Loucy (cell line): ENCODE results near the gene BLID.

Experiments
- H2AFZ ChIP-seq: fragments of 200-600 bp; sonication (generic); 2 replicates; pipeline ENCODE4 v1.6.0; 2016; ENCODE audit warnings: antibody characterized with exemption, mild to moderate bottlenecking, low read length, moderate library complexity
- H3F3A ChIP-seq: fragments of 200-600 bp; 2 replicates; pipeline ENCODE4 v1.6.0; 2016; ENCODE audit warnings: antibody characterized with exemption, low read depth, mild to moderate bottlenecking
- H3K27me3 ChIP-seq: fragments of 200-600 bp; sonication (generic); 2 replicates; pipeline ENCODE4 v1.6.1; 2014; ENCODE audit warnings: low read length, mild to moderate bottlenecking; ENCODE audit not compliant: insufficient read depth, poor library complexity, severe bottlenecking
- H3K36me3 ChIP-seq: fragments of 200-600 bp; sonication (generic); 2 replicates; pipeline ENCODE4 v1.6.1; 2016; ENCODE audit warnings: low read length; ENCODE audit not compliant: insufficient read depth
- H3K4me1 ChIP-seq: fragments of 200-600 bp; sonication (generic); 2 replicates; pipeline ENCODE4 v1.5.1; 2014; ENCODE audit warnings: low read length, mild to moderate bottlenecking; ENCODE audit not compliant: insufficient read depth, poor library complexity, severe bottlenecking
- H3K4me2 ChIP-seq: fragments of 200-600 bp; sonication (generic); 2 replicates; pipeline ENCODE4 v1.6.0; 2014; ENCODE audit warnings: antibody characterized with exemption, low read length, low read depth, mild to moderate bottlenecking; ENCODE audit not compliant: poor library complexity, severe bottlenecking
- H3K4me3 ChIP-seq: fragments of 200-600 bp; sonication (generic); 2 replicates; pipeline ENCODE4 v1.5.1; 2014; ENCODE audit warnings: low read length, mild to moderate bottlenecking, mixed read lengths; ENCODE audit not compliant: poor library complexity, severe bottlenecking
- H3K79me2 ChIP-seq: fragments of 200-600 bp; sonication (generic); 2 replicates; pipeline ENCODE4 v1.6.1; 2014; ENCODE audit warnings: low read length; ENCODE audit not compliant: insufficient read depth
- H3K9ac ChIP-seq: fragments of 200-600 bp; sonication (generic); 2 replicates; pipeline ENCODE4 v1.6.0; 2014; ENCODE audit warnings: mild to moderate bottlenecking, low read depth, low read length, moderate library complexity; ENCODE audit not compliant: poor library complexity, severe bottlenecking
- H3K9me2 ChIP-seq: fragments of 200-600 bp; sonication (generic); replicated peaks from 2 replicates; pipeline ENCODE4 v1.6.1; 2016; ENCODE audit warnings: low read depth, low read length, mixed read lengths
- H3K9me3 ChIP-seq: fragments of 200-600 bp; sonication (generic); 2 replicates; pipeline ENCODE4 v1.6.1; 2014; ENCODE audit warnings: mild to moderate bottlenecking, antibody characterized with exemption, low read length, low read depth; ENCODE audit not compliant: insufficient read depth
- H4K20me1 ChIP-seq: fragments of 200-600 bp; sonication (generic); 2 replicates; pipeline ENCODE4 v1.6.0; 2014; ENCODE audit warnings: antibody characterized with exemption, low read length, mild to moderate bottlenecking; ENCODE audit not compliant: insufficient read depth, poor library complexity, severe bottlenecking
- EZH2phosphoT487 ChIP-seq: fragments of 200-600 bp; IDR thresholded peaks from 2 replicates; pipeline ENCODE4 v1.6.1; 2018; ENCODE audit warnings: antibody characterized with exemption, mild to moderate bottlenecking, moderate library complexity, borderline replicate concordance
- TF ChIP-seq, protein P1 (sequence below): fragments of 200-600 bp; sonication (generic); conservative IDR thresholded peaks from 2 replicates; pipeline ENCODE4 v1.5.1; 2014; ENCODE audit warnings: mild to moderate bottlenecking, antibody characterized with exemption, low read length

BLID gene

DNA sequence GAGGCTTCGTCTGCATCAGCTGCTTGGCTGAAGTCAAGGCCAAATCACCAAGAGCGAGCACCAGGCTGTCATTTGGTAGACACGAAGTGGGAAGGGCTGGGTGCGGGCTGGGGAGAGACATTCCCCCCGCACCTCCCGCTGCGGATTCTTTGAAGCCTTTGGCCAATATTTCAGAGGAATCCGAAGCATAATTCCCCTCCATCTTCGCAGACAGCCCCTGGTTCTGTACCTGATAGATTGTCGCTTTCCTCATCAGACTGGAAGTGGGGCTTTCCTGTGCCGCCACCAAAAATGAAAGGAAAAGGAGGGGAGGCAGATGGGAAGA, 15.3 kb downstream of the BLID start:
- Histone ChIP-seq H4K20me1 (no peaks in the 10 kb centered on the region), H3K79me2 (no peaks in the 10 kb centered on the region), H3K36me3 (no peaks in the 10 kb centered on the region), H3F3A (no peaks in the 10 kb centered on the region), H3K4me2 (no peak overlapping the region), H3K9me3 (no peaks in the 10 kb centered on the region), H3K9ac (no peak overlapping the region), H3K4me3 (no peak overlapping the region), H3K9me2 (no peaks in the 10 kb centered on the region), H3K4me1 (no peaks in the 10 kb centered on the region), H2AFZ (no peak overlapping the region), H3K27me3 (no peaks in the 10 kb centered on the region)
- TF ChIP-seq EZH2phosphoT487, result no peak
- TF ChIP-seq, protein P1, sequence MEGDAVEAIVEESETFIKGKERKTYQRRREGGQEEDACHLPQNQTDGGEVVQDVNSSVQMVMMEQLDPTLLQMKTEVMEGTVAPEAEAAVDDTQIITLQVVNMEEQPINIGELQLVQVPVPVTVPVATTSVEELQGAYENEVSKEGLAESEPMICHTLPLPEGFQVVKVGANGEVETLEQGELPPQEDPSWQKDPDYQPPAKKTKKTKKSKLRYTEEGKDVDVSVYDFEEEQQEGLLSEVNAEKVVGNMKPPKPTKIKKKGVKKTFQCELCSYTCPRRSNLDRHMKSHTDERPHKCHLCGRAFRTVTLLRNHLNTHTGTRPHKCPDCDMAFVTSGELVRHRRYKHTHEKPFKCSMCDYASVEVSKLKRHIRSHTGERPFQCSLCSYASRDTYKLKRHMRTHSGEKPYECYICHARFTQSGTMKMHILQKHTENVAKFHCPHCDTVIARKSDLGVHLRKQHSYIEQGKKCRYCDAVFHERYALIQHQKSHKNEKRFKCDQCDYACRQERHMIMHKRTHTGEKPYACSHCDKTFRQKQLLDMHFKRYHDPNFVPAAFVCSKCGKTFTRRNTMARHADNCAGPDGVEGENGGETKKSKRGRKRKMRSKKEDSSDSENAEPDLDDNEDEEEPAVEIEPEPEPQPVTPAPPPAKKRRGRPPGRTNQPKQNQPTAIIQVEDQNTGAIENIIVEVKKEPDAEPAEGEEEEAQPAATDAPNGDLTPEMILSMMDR, result no peak

DNA sequence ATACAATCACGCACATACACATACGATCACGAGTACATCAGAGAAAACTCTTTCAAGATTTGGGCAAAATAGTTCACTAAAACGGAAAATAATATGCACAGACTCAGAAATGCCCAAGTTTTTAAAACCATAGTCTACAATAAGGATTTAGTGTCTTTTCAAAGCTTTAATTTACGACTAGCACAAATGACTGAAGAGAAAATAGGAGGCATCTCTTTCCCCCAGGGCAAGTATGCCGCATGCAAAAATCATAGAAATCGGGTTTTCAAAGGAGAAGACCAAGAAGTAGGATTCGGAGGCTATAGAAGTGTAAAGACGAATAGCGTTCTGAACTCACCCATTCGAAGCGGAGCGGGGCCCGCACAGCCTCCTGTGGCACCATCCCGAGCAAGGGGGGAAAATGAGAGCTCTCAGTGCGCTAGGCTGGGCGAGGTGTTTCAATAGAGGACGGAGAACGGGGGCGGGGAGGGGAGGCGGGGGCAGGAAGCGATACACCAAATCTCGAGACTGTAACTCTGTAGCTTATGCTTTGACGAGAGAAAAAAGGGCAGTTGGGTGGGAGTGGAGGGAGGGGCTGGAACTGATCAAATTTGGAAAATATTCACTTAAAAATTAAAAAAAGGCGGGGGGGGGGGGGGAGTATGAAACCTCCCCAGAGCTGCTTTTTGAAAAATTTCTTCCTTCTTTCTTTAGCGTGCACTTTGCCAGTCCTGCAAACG, 15.8 kb downstream of the BLID start:
- Histone ChIP-seq H3K4me3 (no peak overlapping the region), H3K9ac (no peak overlapping the region), H3K36me3 (no peaks in the 10 kb centered on the region), H2AFZ (no peak overlapping the region), H4K20me1 (no peaks in the 10 kb centered on the region), H3K9me3 (no peaks in the 10 kb centered on the region), H3K9me2 (no peaks in the 10 kb centered on the region), H3K27me3 (no peaks in the 10 kb centered on the region), H3K4me1 (no peaks in the 10 kb centered on the region), H3F3A (no peaks in the 10 kb centered on the region), H3K4me2 (no peak overlapping the region), H3K79me2 (no peaks in the 10 kb centered on the region)
- no peak for TF ChIP-seq EZH2phosphoT487
- TF ChIP-seq, protein P1, result no peak

DNA sequence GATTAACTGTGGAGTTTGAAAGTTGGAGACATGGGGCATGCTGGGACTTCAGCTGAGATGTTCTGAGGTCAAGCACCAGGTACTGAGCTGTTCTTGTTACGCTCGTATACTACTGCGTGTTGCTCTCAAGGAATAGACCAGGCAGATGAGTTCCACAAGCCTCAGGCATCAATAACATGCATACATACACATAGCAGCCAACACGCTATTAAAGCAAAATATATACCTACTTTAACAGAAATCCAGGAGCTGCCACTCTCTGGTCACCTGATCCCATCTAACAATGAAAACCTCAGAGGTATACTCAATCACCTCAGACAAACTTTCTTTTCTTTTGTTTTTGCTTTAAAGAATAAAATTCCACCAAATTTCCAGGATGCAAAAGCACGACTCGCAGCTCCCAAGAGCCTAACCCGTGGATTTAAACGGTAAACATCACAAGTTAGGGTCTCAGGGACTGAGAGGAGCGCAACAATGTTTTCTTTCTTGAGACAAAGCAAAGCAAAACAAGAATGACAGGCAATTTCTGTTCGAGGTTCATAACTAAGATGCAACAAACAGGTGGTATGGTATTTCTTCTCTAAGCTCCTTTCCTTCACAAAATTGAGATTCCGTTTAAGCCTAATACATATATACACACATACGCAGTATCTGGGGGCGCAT, 16.5 kb downstream of the BLID start:
- Histone ChIP-seq H3F3A (no peaks in the 10 kb centered on the region), H3K4me2 (no peak overlapping the region), H3K4me1 (no peaks in the 10 kb centered on the region), H4K20me1 (no peaks in the 10 kb centered on the region), H2AFZ (no peak overlapping the region), H3K9ac (no peak overlapping the region), H3K27me3 (no peaks in the 10 kb centered on the region), H3K9me2 (no peaks in the 10 kb centered on the region), H3K79me2 (no peaks in the 10 kb centered on the region), H3K4me3 (no peak overlapping the region), H3K36me3 (no peaks in the 10 kb centered on the region), H3K9me3 (no peaks in the 10 kb centered on the region)
- TF ChIP-seq EZH2phosphoT487, result no peak
- TF ChIP-seq, protein P1, result no peak
